Effector memory CD8-positive, alpha-beta T cell (primary cell): ENCODE results near the gene CNOT4.

Experiments
- ATAC-seq: fragments of 150-1000 bp; cut with Tn5 transposase; replicated peaks from 2 replicates; pipeline ENCODE4 v1.10.0; 2021; ENCODE audit warnings: mild to moderate bottlenecking, moderate library complexity
- DNase-seq, 3 experiments: peaks; one replicate each; pipeline ENCODE4 v3.0.0; 2021
- H3K27ac Mint-ChIP-seq, 2 donors: one replicate each; pipeline ENCODE4 v1.8.0; 2022; ENCODE audit warnings: mild to moderate bottlenecking in 2 of 2, mixed read lengths in 2 of 2, moderate library complexity in 2 of 2
- H3K27me3 Mint-ChIP-seq, 2 donors: one replicate each; pipeline ENCODE4 v1.8.0; 2022; ENCODE audit warnings: mixed read lengths in 2 of 2
- H3K36me3 Mint-ChIP-seq: one replicate; pipeline ENCODE4 v1.8.0; 2022; ENCODE audit warnings: mild to moderate bottlenecking, moderate library complexity, mixed read lengths; ENCODE audit not compliant: insufficient read depth
- H3K4me1 Mint-ChIP-seq, 2 donors: one replicate each; pipeline ENCODE4 v1.8.0; 2022; ENCODE audit warnings: low read depth in 2 of 2, mixed read lengths in 2 of 2
- H3K4me3 Mint-ChIP-seq, 2 donors: one replicate each; pipeline ENCODE4 v1.8.0; 2022; ENCODE audit warnings: mild to moderate bottlenecking in 2 of 2, mixed read lengths in 2 of 2, moderate library complexity in 2 of 2
- H3K9me3 Mint-ChIP-seq, 2 donors: one replicate each; pipeline ENCODE4 v1.8.0; 2022; ENCODE audit warnings: mixed read lengths in 2 of 2

CNOT4 gene

GRCh38 chr7:135536150-135536549 is 26.2 kb upstream of the CNOT4 start:
- DNase-seq (no peak), ATAC-seq (no peak)
- H3K4me3 Mint-ChIP-seq: no peak overlapping the region
- H3K27ac Mint-ChIP-seq: no peak overlapping the region
- H3K4me1 Mint-ChIP-seq: no peaks in the 10 kb centered on the region
- no peaks in the 10 kb centered on the region for H3K36me3 Mint-ChIP-seq
- H3K27me3 Mint-ChIP-seq: peaks cover 41 to 43% of the 10 kb centered on the region in 2 donors
- H3K9me3 Mint-ChIP-seq: no peaks in the 10 kb centered on the region

DNA sequence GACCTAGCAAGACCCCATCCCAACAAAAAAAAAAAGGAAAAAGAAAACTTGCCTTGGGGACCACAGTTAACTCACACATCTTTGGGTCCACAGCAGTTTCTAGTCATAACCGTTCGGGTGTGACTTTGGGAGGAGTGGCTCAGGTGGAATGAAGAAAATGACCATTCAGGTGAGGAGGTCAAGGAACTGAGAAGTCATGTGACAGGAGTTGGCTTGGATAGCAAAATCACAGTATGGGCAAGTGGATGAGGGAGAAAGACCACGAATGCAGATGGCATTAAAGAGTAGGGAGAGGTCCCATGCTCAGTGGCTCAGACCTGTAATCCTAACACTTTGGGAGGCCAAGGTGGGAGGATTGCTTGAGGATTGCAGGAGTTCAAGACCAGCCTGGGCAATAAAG is 17.1 kb upstream of the CNOT4 start:
- ATAC-seq (no peak), DNase-seq (no peak)
- Mint-ChIP-seq H3K4me3 (no peak overlapping the region), H3K4me1 (no peaks in the 10 kb centered on the region), H3K27ac (no peak overlapping the region), H3K27me3 (peaks cover 16 to 20% of the 10 kb centered on the region in 2 donors), H3K36me3 (no peaks in the 10 kb centered on the region), H3K9me3 (no peaks in the 10 kb centered on the region)

GRCh38 chr7:135525426-135525825 is 15.5 kb upstream of the CNOT4 start:
- Mint-ChIP-seq H3K27ac (no peak overlapping the region), H3K36me3 (no peaks in the 10 kb centered on the region), H3K9me3 (no peaks in the 10 kb centered on the region), H3K4me1 (no peaks in the 10 kb centered on the region), H3K27me3 (peaks cover 7 to 10% of the 10 kb centered on the region in 2 donors), H3K4me3 (no peak overlapping the region)
- no peak for ATAC-seq
- DNase-seq: no peak

DNA sequence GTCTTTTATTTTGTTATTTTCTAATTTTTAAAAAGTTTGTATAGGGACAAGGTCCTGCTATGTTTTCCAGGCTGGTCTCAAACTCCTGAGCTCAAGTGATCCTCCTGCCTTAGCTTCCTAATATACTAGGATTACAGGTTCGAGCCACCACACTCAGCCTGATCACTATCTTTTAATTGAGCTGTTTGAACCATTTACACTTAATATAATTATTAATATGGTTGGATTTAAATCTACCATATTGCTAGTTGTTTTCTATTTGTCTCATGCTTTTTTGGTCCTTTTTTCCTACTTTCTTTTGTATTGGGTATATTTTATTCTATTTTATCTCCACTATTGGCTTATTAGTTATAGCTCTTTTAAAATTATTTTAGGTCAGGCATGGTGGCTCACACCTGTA is 13.2 kb upstream of the CNOT4 start:
- H3K27ac Mint-ChIP-seq: no peak overlapping the region
- no peak for ATAC-seq

DNA sequence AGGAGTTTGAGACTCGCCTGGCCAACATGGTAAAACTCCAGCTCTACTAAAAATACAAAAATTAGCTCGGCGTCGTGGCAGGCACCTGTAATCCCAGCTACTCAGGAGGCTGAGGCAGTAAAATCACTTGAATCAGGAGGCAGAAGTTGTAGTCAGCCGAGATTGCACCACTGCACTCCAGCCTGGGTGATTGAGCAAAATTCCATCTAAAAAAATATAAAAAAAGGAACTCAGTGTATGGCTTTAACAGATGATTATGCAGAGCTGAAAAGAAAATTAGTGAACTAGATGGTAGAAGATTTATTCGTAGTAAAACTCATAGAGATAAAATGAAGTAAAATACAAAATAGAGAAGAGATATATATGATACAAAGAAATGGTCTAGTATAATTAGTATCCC is 12.6 kb upstream of the CNOT4 start:
- Mint-ChIP-seq H3K4me1 (no peaks in the 10 kb centered on the region), H3K4me3 (no peak overlapping the region), H3K27ac (no peak overlapping the region), H3K9me3 (no peaks in the 10 kb centered on the region), H3K27me3 (peaks cover 7 to 10% of the 10 kb centered on the region in 2 donors), H3K36me3 (no peaks in the 10 kb centered on the region)
- ATAC-seq (no peak), DNase-seq (no peak)

More for the DNA sequence above, 13.2 kb upstream of the CNOT4 start:
- Mint-ChIP-seq H3K36me3 (no peaks in the 10 kb centered on the region), H3K4me1 (no peaks in the 10 kb centered on the region), H3K27me3 (peaks cover 7 to 10% of the 10 kb centered on the region in 2 donors), H3K9me3 (no peaks in the 10 kb centered on the region), H3K4me3 (no peak overlapping the region)
- no peak for DNase-seq

DNA sequence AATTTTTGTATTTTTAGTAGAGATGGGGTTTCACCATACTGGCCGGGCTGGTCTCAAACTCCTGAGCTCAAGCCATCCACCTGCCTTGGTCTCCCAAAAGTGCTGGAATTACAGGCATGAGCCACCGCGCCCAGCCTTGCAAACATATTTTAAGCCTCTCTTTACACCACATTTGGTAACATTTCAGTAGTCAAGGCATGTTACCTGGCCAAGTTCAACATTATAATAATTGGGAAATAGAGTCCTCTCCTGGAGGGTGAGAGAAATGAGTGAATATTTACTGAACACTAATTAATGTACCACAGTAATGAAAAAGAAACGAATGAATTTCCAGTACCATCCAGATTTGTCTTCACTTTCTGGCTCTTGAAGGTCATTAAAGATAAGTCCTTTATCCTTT is 10.0 kb upstream of the CNOT4 start:
- H3K27ac Mint-ChIP-seq: no peak overlapping the region
- H3K4me1 Mint-ChIP-seq: no peaks in the 10 kb centered on the region
- ATAC-seq: no peak
- H3K36me3 Mint-ChIP-seq: no peaks in the 10 kb centered on the region
- H3K9me3 Mint-ChIP-seq: no peaks in the 10 kb centered on the region
- no peak for DNase-seq
- peaks cover 0 to 5% of the 10 kb centered on the region in 2 donors for H3K27me3 Mint-ChIP-seq
- no peak overlapping the region for H3K4me3 Mint-ChIP-seq

GRCh38 chr7:135519233-135519688 is 9.4 kb upstream of the CNOT4 start:
- H3K9me3 Mint-ChIP-seq: no peaks in the 10 kb centered on the region
- ATAC-seq (no peak), DNase-seq (no peak)
- no peak overlapping the region for H3K4me3 Mint-ChIP-seq
- H3K4me1 Mint-ChIP-seq: no peaks in the 10 kb centered on the region
- no peak overlapping the region for H3K27ac Mint-ChIP-seq
- H3K36me3 Mint-ChIP-seq: no peaks in the 10 kb centered on the region
- H3K27me3 Mint-ChIP-seq: peaks cover 0 to 5% of the 10 kb centered on the region in 2 donors

DNA sequence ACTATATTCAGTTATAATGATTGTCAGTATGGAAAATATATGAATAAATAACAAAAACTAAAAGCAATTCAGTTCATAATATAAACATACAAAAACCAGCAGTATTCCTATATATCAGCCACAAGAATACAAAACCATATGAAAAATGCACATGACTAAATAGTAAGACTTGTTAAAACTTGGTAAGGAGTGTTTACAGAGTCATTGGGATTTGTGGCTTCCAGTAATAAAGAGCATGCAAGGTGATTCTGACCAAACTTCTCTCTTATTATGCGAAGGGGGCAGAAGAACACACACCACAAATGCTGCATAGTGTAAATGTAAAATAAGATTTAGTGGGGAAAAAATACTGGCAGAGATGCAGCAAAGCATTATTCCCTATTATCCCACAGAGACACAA is 8.8 kb upstream of the CNOT4 start:
- Mint-ChIP-seq H3K9me3 (no peaks in the 10 kb centered on the region), H3K4me1 (no peaks in the 10 kb centered on the region), H3K36me3 (no peaks in the 10 kb centered on the region), H3K27me3 (peaks cover 0 to 5% of the 10 kb centered on the region in 2 donors), H3K27ac (no peak overlapping the region), H3K4me3 (no peak overlapping the region)
- ATAC-seq (no peak), DNase-seq (no peak)

DNA sequence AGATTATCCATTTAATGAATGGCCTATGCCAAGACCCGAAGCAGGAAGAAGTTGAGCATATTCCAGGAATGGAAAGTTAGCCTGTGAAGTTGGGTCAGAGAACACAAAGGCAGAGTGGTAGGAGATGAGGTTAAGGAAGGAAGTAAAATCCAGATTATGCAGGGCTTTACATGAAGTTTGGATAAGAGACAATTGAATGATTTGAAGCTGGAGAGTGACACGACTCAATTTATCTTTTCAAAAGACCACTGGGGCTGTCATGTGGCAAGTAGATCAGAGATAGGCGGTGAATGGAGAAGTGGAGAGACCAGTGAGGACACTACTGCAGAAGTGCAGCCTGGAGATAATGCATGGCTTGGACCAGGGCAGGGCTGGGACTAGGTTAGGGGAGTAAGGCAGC is 7.2 kb upstream of the CNOT4 start:
- Mint-ChIP-seq H3K4me3 (no peak overlapping the region), H3K4me1 (no peaks in the 10 kb centered on the region), H3K9me3 (no peaks in the 10 kb centered on the region), H3K27me3 (peaks cover 0 to 5% of the 10 kb centered on the region in 2 donors), H3K36me3 (peaks cover 2% of the 10 kb centered on the region), H3K27ac (no peak overlapping the region)
- DNase-seq (no peak), ATAC-seq (no peak)

DNA sequence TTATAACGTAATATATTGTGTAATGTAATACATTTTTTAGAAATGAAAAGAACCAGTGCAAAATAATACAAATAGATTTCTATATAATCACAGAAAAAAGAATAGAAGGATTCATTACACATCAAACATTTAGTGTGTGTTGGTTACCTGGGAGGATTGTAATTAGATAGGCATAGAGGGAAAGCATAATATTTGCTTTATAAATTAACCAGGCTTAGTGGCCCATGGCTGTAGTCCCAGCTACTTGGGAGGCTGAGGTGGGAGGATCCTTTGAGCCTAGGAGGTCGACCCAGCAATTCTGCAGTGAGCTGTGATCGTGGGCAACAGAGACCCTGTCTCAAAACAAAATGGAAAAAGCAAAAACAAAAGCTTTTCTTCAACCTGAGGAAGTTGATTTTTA is 5.0 kb upstream of the CNOT4 start:
- no peaks in the 10 kb centered on the region for H3K9me3 Mint-ChIP-seq
- ATAC-seq (no peak), DNase-seq (no peak)
- H3K4me3 Mint-ChIP-seq: no peak overlapping the region
- H3K36me3 Mint-ChIP-seq: peaks cover 2% of the 10 kb centered on the region
- H3K27ac Mint-ChIP-seq: no peak overlapping the region
- H3K4me1 Mint-ChIP-seq: no peaks in the 10 kb centered on the region
- H3K27me3 Mint-ChIP-seq: peaks cover 0 to 5% of the 10 kb centered on the region in 2 donors

DNA sequence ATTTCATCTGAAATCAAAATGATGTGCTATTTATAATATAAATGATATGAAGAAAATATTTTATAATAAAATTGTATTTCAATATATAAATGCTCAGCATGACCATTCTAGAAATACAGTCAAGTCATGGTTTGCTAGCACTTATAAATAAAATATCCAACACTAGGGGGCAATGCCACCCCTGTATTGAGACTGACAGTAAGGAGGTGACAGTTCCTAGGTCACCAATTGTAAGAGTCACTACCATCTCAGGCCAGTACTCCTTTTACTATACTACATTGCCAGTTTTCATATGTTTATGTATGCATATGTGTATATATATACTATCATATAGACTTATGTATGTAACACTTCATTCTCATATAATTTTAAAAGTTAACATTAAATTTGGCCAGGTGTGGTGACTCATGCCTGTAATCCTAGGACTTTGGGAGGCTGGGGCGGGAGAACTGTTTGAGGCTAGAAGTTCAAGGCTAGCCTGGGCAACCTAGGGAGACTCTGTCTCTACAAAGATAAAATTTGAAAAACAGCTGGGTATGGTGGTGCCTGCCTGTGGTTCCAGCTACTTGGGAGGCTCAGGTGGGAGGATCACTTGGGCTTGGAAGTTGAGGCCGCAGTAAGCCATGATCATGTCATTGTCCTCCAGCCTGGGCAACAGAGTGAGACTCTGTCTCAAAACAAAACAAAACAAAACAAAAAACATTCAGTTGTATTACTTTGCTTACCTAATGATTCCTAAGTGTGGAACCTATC is 2.4 kb upstream of the CNOT4 start:
- ATAC-seq (peak; percentile 16), DNase-seq (peak; percentile 30 to 42 (median 31))
- no peaks in the 10 kb centered on the region for H3K9me3 Mint-ChIP-seq
- peaks cover 2% of the 10 kb centered on the region for H3K36me3 Mint-ChIP-seq
- H3K4me1 Mint-ChIP-seq: peaks cover 0 to 4% of the 10 kb centered on the region in 2 donors
- no peak overlapping the region for H3K4me3 Mint-ChIP-seq
- H3K27me3 Mint-ChIP-seq: peaks cover 0 to 5% of the 10 kb centered on the region in 2 donors
- H3K27ac Mint-ChIP-seq: no peak overlapping the region

- Mint-ChIP-seq H3K9me3 (no peaks in the 10 kb centered on the region), H3K36me3 (peaks cover 7% of the 10 kb centered on the region), H3K27me3 (no peaks in the 10 kb centered on the region), H3K4me1 (peaks cover 3 to 7% of the 10 kb centered on the region in 2 donors), H3K4me3 (no peak overlapping the region), H3K27ac (no peak overlapping the region)
- DNase-seq: peak in 2 of 3 experiments; percentile 0 to 2
- ATAC-seq: no peak
Measured at GRCh38 chr7:135510592-135511183, 786 bp upstream of the CNOT4 start.

DNA sequence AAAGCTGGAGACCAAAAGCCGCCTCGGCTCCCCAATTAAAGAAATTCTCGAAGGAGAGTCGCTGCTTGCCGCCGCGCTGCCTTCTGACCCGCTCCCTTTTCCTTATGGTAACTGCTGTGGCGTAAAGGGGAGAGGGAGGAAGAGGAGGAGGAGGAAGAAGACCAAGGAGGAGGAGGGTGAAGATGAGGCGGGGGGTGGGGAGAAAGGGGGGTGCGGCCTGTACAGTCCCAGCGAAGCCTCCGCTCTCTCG is 388 bp downstream of the CNOT4 start:
- H3K27me3 Mint-ChIP-seq: no peaks in the 10 kb centered on the region
- no peak for ATAC-seq
- peaks cover 3 to 12% of the 10 kb centered on the region in 2 donors for H3K4me1 Mint-ChIP-seq
- no peak overlapping the region for H3K4me3 Mint-ChIP-seq
- peaks cover 7% of the 10 kb centered on the region for H3K36me3 Mint-ChIP-seq
- no peak for DNase-seq
- H3K9me3 Mint-ChIP-seq: no peaks in the 10 kb centered on the region
- no peak overlapping the region for H3K27ac Mint-ChIP-seq

- ATAC-seq: peak; percentile 11
Measured at GRCh38 chr7:135508883-135509588, 866 bp downstream of the CNOT4 start.

More at GRCh38 chr7:135508883-135509588, 866 bp downstream of the CNOT4 start:
- DNase-seq: peak; percentile 13 to 27 (median 21)
- peaks cover 7% of the 10 kb centered on the region for H3K36me3 Mint-ChIP-seq
- H3K27ac Mint-ChIP-seq: no peak overlapping the region
- H3K9me3 Mint-ChIP-seq: no peaks in the 10 kb centered on the region
- no peaks in the 10 kb centered on the region for H3K27me3 Mint-ChIP-seq
- no peak overlapping the region for H3K4me3 Mint-ChIP-seq
- H3K4me1 Mint-ChIP-seq: peaks cover 3 to 12% of the 10 kb centered on the region in 2 donors
